Sigmoid colon (tissue), 4 donors: ENCODE data around the gene CNST.

Source experiments
- EP300 ChIP-seq, 4 donors: sonication (generic); formaldehyde crosslinking; IDR thresholded peaks; one replicate each; pipeline ENCODE4 v1.6.1; 2017; ENCODE audit warnings: antibody characterized with exemption in 4 of 4
- POLR2AphosphoS5 ChIP-seq, 4 donors: sonication (generic); formaldehyde crosslinking; IDR thresholded peaks; one replicate each; pipeline ENCODE4 v1.6.1; 2017; ENCODE audit warnings: antibody characterized with exemption in 4 of 4

DNA sequence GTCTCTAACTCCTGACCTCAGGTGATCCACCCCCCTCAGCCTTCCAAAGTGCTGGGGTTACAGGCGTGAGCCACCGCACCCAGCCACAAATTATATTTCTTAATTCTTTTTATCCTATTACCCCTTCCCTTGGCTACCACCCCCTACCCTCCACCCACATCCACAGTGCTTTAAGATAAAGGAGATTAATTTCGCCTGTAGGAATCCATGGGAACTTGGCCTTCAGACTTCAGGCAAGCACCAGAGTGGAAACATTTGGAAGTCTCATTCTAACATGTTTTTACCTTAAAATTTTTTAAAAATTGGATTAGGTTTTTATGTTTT is 10.4 kb downstream of the CNST start:
- no peak for TF ChIP-seq POLR2AphosphoS5 (IDR thresholded peaks at IDR 0.05)
- TF ChIP-seq EP300 (IDR thresholded peaks at IDR 0.05): no peak
